HG02678 (cell line): ENCODE results near the gene COX5A.
"Not testable (repeated sequence)": the region's sequence is repeated elsewhere in the genome, so short reads cannot be mapped to it uniquely, and the experiment has no call there.

Experiments used
- ATAC-seq: cut with Tn5 transposase; IDR thresholded peaks from one replicate; pipeline ENCODE4 v1.9.1; 2021; ENCODE audit warnings: mild to moderate bottlenecking, moderate library complexity; ENCODE audit not compliant: unreplicated experiment

COX5A gene

GRCh38 chr15:74902295-74903075, 35.4 kb downstream of the COX5A start:
- ATAC-seq: no peak

- ATAC-seq: no peak
Measured at GRCh38 chr15:74901612-74902063, 36.2 kb downstream of the COX5A start.

- ATAC-seq: no peak
Measured at GRCh38 chr15:74897300-74897701, 40.6 kb downstream of the COX5A start.

GRCh38 chr15:74896316-74896715, 41.6 kb downstream of the COX5A start:
- no peak for ATAC-seq

GRCh38 chr15:74895830-74896229, 42.0 kb downstream of the COX5A start:
- no peak for ATAC-seq

- not testable (repeated sequence) for ATAC-seq
Measured at GRCh38 chr15:74894383-74894782, 43.5 kb downstream of the COX5A start.

GRCh38 chr15:74893627-74894026, 44.2 kb downstream of the COX5A start:
- ATAC-seq: no peak

- no peak for ATAC-seq
Measured at GRCh38 chr15:74892931-74893330, 44.9 kb downstream of the COX5A start.

- ATAC-seq: no peak
Measured at GRCh38 chr15:74892313-74892712, 45.6 kb downstream of the COX5A start.

- no peak for ATAC-seq
Measured at GRCh38 chr15:74891469-74891868, 46.4 kb downstream of the COX5A start.

GRCh38 chr15:74890665-74890960, 47.3 kb downstream of the COX5A start:
- ATAC-seq: no peak

GRCh38 chr15:74889883-74890664, 47.8 kb downstream of the COX5A start, which contains the start of gene MPI:
MPI (plus strand) TSS chr15:74890042; CDS start chr15:74890074, 32 bp downstream.
- peak; percentile 93 for ATAC-seq

GRCh38 chr15:74889390-74889882, 48.4 kb downstream of the COX5A start:
- peak; percentile 30 for ATAC-seq

GRCh38 chr15:74888716-74889115, 49.2 kb downstream of the COX5A start:
- ATAC-seq: no peak

GRCh38 chr15:74887537-74888193, 50.2 kb downstream of the COX5A start:
- not testable (repeated sequence) for ATAC-seq

- ATAC-seq: no peak
Measured at GRCh38 chr15:74885461-74885860, 52.4 kb downstream of the COX5A start.

GRCh38 chr15:74884428-74885223, 53.2 kb downstream of the COX5A start:
- ATAC-seq: no peak

GRCh38 chr15:74882528-74882927, 55.3 kb downstream of the COX5A start:
- ATAC-seq: no peak

- no peak for ATAC-seq
Measured at GRCh38 chr15:74878273-74878672, 59.6 kb downstream of the COX5A start.

- no peak for ATAC-seq
Measured at GRCh38 chr15:74873756-74874424, 64.0 kb downstream of the COX5A start.
